DMS 273 (cell line): ENCODE data around the gene KCNB1.

ENCODE experiments used
- DNase-seq: peaks from one replicate; lab custom pipeline; 2025; ENCODE audit not compliant: unreplicated experiment; lab: John Stamatoyannopoulos, UW

The KCNB1 gene

GRCh38 chr20:49501917-49502316 lies 19.4 kb upstream of the KCNB1 start:
- DNase-seq: peak; percentile 60

- DNase-seq: no peak
These were observed 14.9 kb upstream of the KCNB1 start for GRCh38 chr20:49497398-49497669.

- peak; percentile 22 for DNase-seq
These were observed 14.3 kb upstream of the KCNB1 start for GRCh38 chr20:49496553-49497397.

GRCh38 chr20:49496043-49496442 lies 13.6 kb upstream of the KCNB1 start:
- no peak for DNase-seq

- DNase-seq: no peak
These were observed 8.2 kb upstream of the KCNB1 start for GRCh38 chr20:49490689-49491088.

GRCh38 chr20:49489688-49490087 lies 7.2 kb upstream of the KCNB1 start:
- DNase-seq: no peak

GRCh38 chr20:49486064-49486463 lies 3.6 kb upstream of the KCNB1 start:
- no peak for DNase-seq

- DNase-seq: no peak
These were observed 3.1 kb upstream of the KCNB1 start for GRCh38 chr20:49485563-49485962.

GRCh38 chr20:49484180-49485140 lies 2.0 kb upstream of the KCNB1 start:
- DNase-seq: peak; percentile 94

- peak; percentile 46 for DNase-seq
These were observed 1.2 kb upstream of the KCNB1 start for GRCh38 chr20:49483696-49484123.

GRCh38 chr20:49483018-49483695 lies 689 bp upstream of the KCNB1 start:
- DNase-seq: peak; percentile 45

GRCh38 chr20:49482173-49482572 lies 295 bp downstream of the KCNB1 start:
- DNase-seq: no peak

- no peak for DNase-seq
These were observed 1.4 kb downstream of the KCNB1 start for GRCh38 chr20:49481116-49481515.

- no peak for DNase-seq
These were observed 2.2 kb downstream of the KCNB1 start for GRCh38 chr20:49480236-49480635.

- peak; percentile 49 for DNase-seq
These were observed 2.7 kb downstream of the KCNB1 start for GRCh38 chr20:49479785-49480184.

GRCh38 chr20:49478754-49479689 lies 3.4 kb downstream of the KCNB1 start:
- no peak for DNase-seq

GRCh38 chr20:49478266-49478665 lies 4.2 kb downstream of the KCNB1 start:
- DNase-seq: no peak

GRCh38 chr20:49477200-49477599 lies 5.3 kb downstream of the KCNB1 start:
- no peak for DNase-seq

GRCh38 chr20:49476016-49476355 lies 6.5 kb downstream of the KCNB1 start:
- DNase-seq: no peak

GRCh38 chr20:49475292-49476015 lies 7.0 kb downstream of the KCNB1 start:
- DNase-seq: no peak
